K562 (cell line): ENCODE data around the gene PACC1. TPM values are rescaled to one million over a fixed set of nuclear protein-coding genes. Genes with fewer than 3 reads are reported as not detected.

Experiments used
- ATF6 ChIP-seq: sonication (generic); formaldehyde crosslinking; IDR thresholded peaks from 2 replicates; pipeline ENCODE4 v1.4.0; 2020; ENCODE audit warnings: mild to moderate bottlenecking, missing genetic modification reagents
- CBX3 ChIP-seq, 2 experiments: IDR thresholded peaks; 1 replicate in 1 of 2; 2 replicates in 1 of 2; pipeline ENCODE4 v1.6.1; 2012; ENCODE audit warnings: inconsistent platforms in 2 of 2, low read length in 2 of 2, borderline replicate concordance in 1 of 2, control low read depth in 1 of 2
- CBX5 ChIP-seq: IDR thresholded peaks from 2 replicates; pipeline ENCODE4 v1.6.1; 2014; ENCODE audit warnings: low read depth, borderline replicate concordance
- DACH1 ChIP-seq: fragments of 450-650 bp; IDR thresholded peaks from 2 replicates; pipeline ENCODE4 v1.6.1; 2018; ENCODE audit not compliant: partially characterized antibody
- E2F1 ChIP-seq: sonication (generic); formaldehyde crosslinking; IDR thresholded peaks from 2 replicates; pipeline ENCODE4 v1.8.1; 2023; ENCODE audit warnings: mild to moderate bottlenecking, missing genetic modification reagents, moderate library complexity
- FOS ChIP-seq: IDR thresholded peaks from 3 replicates; pipeline ENCODE4 v1.6.1; 2011; ENCODE audit not compliant: insufficient read length; ENCODE audit errors: extremely low read depth
- FOXO4 ChIP-seq: fragments of 450-650 bp; formaldehyde crosslinking; IDR thresholded peaks from 2 replicates; pipeline ENCODE4 v1.4.0; 2020; ENCODE audit warnings: mild to moderate bottlenecking, moderate library complexity
- HDAC8 ChIP-seq: fragments of 450-650 bp; IDR thresholded peaks from 2 replicates; pipeline ENCODE4 v1.6.1; 2016; ENCODE audit warnings: mild to moderate bottlenecking, missing genetic modification characterization, moderate library complexity, missing compliant biosample characterization
- MCM7 ChIP-seq, 2 experiments: fragments of 450-650 bp; IDR thresholded peaks; 2 replicates each; pipeline ENCODE4 v1.6.1; 2016 to 2018
- MTA1 ChIP-seq: fragments of 450-650 bp; IDR thresholded peaks from 2 replicates; pipeline ENCODE4 v1.6.1; 2017; ENCODE audit warnings: borderline replicate concordance
- NBN ChIP-seq: fragments of 450-650 bp; IDR thresholded peaks from 2 replicates; pipeline ENCODE4 v1.6.1; 2016; ENCODE audit warnings: low read depth, mild to moderate bottlenecking
- PHF21A ChIP-seq: fragments of 450-650 bp; IDR thresholded peaks from 2 replicates; pipeline ENCODE4 v1.6.1; 2017; ENCODE audit warnings: low read depth, borderline replicate concordance
- RBM22 ChIP-seq: fragments of 200-400 bp; formaldehyde crosslinking; IDR thresholded peaks from 2 replicates; pipeline ENCODE4 v1.6.1; 2018; ENCODE audit warnings: low read length, low read depth; ENCODE audit not compliant: poor library complexity, severe bottlenecking
- SMARCA4 ChIP-seq: fragments of 450-650 bp; IDR thresholded peaks from 2 replicates; pipeline ENCODE4 v1.6.1; 2016
- ZBTB2 ChIP-seq: fragments of 450-650 bp; IDR thresholded peaks from 2 replicates; pipeline ENCODE4 v1.6.1; 2016; ENCODE audit warnings: antibody characterized with exemption
- ZBTB33 ChIP-seq: sonication (generic); formaldehyde crosslinking; IDR thresholded peaks from 2 replicates; pipeline ENCODE4 v1.8.1; 2023; ENCODE audit warnings: mild to moderate bottlenecking, missing genetic modification reagents
- ZFP91 ChIP-seq: sonication (generic); formaldehyde crosslinking; IDR thresholded peaks from 2 replicates; pipeline ENCODE4 v1.8.0; 2022; ENCODE audit warnings: mild to moderate bottlenecking, missing genetic modification reagents
- ZNF347 ChIP-seq: fragments of 450-650 bp; formaldehyde crosslinking; IDR thresholded peaks from 2 replicates; pipeline ENCODE4 v1.4.0; 2020; ENCODE audit warnings: low read depth, mild to moderate bottlenecking, moderate library complexity
- ZNF695 ChIP-seq: fragments of 450-650 bp; formaldehyde crosslinking; IDR thresholded peaks from 2 replicates; pipeline ENCODE4 v1.4.0; 2020; ENCODE audit warnings: mild to moderate bottlenecking, moderate library complexity
- polyA plus RNA-seq, 8 experiments: library from polyadenylated mRNA; depleted of rRNA in 4 of 8; stranded (reverse) in 5 of 8; unstranded in 3 of 8; fragments of >200 nt; fragmentation: Nextera tagmentation in 2 of 8; fragmentation: Illumina TruSeq in 1 of 8; extraction: Ambion mirVana in 2 of 8; extraction: Trizol in 1 of 8; gene quantifications; 2 replicates each; pipeline versions ENCODE4 v1.2.1 to v1.2.3, GENCODE V29; 2011 to 2014; ENCODE audit warnings: inconsistent platforms in 1 of 8, missing spikeins in 1 of 8
- total RNA-seq, 7 experiments: library from RNA; depleted of rRNA in 6 of 7; stranded (reverse); fragments of >200 nt in 6 of 7; fragmentation: Illumina TruSeq in 2 of 7; extraction: Trizol in 2 of 7; gene quantifications; 2 replicates each; pipeline versions ENCODE4 v1.2.1 to v1.2.3, GENCODE V29; 2011 to 2021; ENCODE audit warnings: low replicate concordance in 1 of 7

PACC1 gene
- total and polyA plus RNA-seq, 9 of the 15 experiments (the other 6 are each of a cell fraction or from before 2014, with no cell fraction given) = 7.1 to 19.3 (median 14.9) TPM

- TF ChIP-seq CBX3 (IDR thresholded peaks at IDR 0.05; ENCODE audit: borderline replicate concordance in 1 of 2, low read length in 2 of 2) (peak in 1 of 2 experiments; percentile 81; a peak in 2 of 3 replicates), ZBTB33 (CRISPR knock-in tag) (0 out of 2 replicates have a peak, but pooled peaks have one; percentile 33), SMARCA4 (no peak), ZFP91 (CRISPR knock-in tag) (no peak), MTA1 (peak; percentile 86; the same call in 1 of the 2 replicates), HDAC8 (tag) (no peak), FOS (no peak), FOXO4 (CRISPR knock-in tag) (no peak), ATF6 (no peak), NBN (peak; percentile 45; the same call in 1 of the 2 replicates), CBX5 (peak; percentile 61; the same call in 1 of the 2 replicates), ZNF347 (no peak), E2F1 (CRISPR knock-in tag) (no peak), DACH1 (peak; percentile 100), MCM7 (IDR thresholded peaks at IDR 0.05) (peak in 1 of 2 experiments; percentile 96; a peak in 2 of 4 replicates), ZBTB2 (peak; percentile 93), PHF21A (no peak), RBM22 (no peak), ZNF695 (no peak)
These were observed 18.0 kb downstream of the PACC1 start (continued) for GRCh38 chr1:212396638-212397037.
